GM18499 (cell line): ENCODE data around the gene SLC45A3.
"Not testable (repeated sequence)": the region's sequence is repeated elsewhere in the genome, so short reads cannot be mapped to it uniquely, and the experiment has no call there.

Experiments used
- ATAC-seq: cut with Tn5 transposase; IDR thresholded peaks from one replicate; pipeline ENCODE4 v1.9.1; 2021; ENCODE audit warnings: moderate number of reproducible peaks; ENCODE audit not compliant: insufficient read depth, unreplicated experiment

Gene SLC45A3, protein sequence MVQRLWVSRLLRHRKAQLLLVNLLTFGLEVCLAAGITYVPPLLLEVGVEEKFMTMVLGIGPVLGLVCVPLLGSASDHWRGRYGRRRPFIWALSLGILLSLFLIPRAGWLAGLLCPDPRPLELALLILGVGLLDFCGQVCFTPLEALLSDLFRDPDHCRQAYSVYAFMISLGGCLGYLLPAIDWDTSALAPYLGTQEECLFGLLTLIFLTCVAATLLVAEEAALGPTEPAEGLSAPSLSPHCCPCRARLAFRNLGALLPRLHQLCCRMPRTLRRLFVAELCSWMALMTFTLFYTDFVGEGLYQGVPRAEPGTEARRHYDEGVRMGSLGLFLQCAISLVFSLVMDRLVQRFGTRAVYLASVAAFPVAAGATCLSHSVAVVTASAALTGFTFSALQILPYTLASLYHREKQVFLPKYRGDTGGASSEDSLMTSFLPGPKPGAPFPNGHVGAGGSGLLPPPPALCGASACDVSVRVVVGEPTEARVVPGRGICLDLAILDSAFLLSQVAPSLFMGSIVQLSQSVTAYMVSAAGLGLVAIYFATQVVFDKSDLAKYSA

DNA sequence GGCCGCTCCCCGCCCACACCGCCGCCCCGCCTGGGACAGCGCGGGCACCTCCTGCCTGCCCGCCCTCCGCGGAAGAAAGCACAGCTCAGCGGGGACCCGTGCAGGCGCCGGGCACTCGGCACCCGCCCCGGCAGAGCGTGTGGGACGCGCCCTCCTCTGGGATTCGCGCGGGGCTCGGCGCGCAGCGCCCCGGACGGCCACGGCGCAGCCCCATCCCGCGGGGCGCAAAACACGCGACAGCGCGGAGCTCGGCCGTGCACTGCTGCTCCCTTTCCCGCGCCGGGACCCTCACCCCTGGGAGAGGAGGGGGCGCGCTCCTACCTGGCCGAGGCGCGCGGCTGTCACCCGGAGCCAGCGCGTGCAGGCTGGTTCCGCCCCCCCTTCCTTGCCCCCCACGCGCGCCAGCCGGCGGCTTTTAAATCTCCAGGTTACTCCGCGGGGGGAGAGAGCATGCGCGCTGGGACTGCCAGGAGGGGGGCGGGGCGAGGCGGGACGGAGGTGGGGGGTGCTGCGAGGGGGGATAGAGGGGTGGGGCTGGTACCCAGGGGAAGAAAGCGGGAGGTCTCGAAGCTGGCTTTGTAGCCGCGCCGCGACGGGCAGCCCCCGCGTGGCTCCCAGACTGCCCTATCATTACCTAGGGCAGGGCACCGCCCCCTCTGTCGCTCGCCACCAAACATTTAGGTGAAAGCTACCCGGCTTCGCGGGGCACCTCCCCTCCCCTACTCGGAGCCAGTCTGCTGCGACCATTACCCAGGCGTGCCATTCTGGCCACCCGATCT, at the start of gene SLC45A3:
SLC45A3 (minus strand) TSS at position 437 of the 779 bp plus-strand sequence. CDS start 15,853 bp downstream, outside the sequence.
- ATAC-seq, result no peak

DNA sequence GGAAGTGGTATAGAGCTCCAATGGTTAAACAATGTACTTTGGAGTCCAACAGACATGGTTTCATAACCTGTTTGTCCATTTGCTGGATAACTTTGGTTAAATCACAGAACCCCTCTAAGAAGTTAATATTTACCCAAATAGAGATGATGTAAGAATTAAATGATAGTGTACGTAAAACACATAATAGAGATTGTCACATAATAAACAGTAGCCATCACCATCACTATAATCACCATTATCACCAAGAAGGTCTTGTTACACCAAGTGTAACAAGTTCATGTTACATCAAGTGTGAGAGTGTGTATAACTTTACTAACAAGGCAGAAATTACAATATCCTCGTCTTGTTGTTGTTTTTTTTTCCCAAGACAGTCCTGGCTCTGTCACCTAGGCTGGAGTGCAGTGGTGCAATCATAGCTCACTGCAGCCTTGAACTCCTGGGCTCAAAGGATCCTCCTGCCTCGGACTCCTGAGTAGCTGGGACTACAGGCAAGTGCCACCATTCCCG, 46.4 kb upstream of the SLC45A3 start:
- ATAC-seq, result no peak

DNA sequence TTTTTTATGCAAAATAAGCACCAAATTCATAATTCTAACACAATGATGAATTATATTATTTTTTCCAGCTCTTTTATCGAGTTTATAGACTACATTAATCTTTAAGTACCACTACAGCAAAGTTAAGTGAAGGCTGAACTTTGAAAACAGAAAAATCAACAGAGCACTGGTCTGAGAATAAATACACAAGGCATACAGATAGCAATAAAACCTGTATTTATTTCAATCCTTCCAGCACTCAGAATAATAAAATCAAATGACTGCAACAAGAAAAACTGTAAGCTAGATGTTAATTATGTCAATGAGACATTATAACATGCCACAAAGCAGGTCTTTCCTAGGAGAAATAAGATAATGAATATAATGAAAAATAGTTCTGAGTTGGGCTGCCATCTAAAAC, 45.2 kb upstream of the SLC45A3 start:
- ATAC-seq, result no peak

DNA sequence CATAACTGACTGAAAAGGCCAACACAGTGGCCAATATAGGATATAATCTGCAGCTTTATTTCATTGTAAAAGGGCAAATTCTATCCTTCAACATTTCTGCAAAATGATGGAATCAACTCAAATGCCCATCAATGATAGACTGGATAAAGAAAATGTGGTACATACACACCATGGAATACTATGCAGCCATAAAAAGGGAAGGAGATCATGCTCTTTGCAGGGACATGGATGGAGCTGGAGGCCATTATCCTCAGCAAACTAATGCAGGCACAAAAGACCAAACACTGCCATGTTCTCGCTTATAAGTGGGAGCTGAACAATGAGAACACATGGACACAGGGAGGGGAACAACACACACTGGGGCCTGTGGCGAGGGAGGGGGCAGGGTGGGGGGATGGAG, 40.4 kb upstream of the SLC45A3 start:
- ATAC-seq, result not testable (repeated sequence)

DNA sequence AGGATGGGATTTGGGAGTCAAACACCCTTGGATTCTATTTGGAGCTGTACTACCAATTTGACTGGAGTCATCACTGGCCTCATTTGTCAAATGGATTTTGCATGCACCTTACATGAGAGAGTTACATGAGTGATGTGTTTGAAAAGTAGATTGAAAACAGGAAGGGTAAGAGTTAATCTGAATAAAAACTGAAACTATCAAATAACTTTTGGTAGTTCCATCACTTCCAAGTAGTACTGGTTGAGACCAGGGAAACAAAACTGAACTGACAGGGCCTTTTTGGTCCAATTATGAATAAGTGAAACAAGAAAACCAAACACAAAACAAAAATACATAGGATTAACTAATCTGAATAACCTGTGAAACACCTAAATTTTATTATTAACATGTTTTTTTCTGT, 39.5 kb upstream of the SLC45A3 start:
- ATAC-seq, result no peak

DNA sequence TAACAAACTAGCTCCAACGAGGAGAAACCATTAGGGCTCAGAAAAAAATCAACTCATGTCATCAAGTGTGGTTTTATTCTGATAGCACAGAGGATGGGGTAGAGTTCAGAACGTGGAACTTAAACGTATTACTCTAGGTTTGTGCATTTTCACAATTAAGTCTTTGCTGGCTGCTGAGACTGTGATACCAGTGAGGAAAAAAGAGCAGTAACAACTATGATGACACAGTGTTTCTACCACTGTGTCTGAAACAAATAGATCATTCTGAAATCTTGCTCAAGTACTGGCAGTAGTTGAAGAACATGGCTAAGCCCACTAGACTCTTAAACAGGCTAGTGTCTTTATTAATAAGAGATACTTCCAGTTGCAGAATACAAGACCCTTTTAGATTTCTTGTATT, 38.7 kb upstream of the SLC45A3 start:
- no peak for ATAC-seq

DNA sequence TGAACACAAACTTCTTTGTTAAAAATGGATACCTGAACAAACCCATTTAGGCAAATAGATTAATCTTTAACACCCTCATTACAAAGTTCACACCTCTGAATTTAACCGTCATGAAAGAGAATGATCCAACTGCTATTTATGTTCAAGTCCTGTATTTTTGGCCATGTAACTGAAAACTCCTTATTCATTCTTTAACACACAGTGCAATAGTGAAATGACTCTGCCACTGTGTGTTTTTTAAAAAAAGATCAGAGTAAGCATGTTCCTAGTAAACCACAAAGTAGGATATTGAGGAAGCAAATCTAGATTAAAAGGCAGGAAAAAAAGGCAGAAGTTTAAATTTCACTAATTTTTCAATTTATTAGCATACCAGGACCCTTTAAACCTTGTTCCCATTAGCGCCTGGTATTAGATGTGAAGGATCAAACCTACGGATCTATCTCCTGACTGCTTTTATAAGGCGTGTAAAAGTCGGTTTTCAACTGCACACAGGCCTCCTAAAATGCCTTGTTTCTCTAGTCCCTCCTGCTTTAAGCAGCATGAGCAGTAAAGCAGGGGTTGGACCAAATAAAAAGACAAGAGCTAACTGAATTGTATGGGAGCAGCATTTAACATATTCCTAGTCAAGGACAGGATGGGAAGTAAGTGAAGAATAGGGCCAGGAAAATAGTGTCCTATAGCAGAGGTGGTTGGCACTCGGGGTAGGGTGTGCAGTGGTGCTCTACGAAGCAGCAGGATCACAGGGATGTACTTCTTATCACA, 36.2 kb upstream of the SLC45A3 start:
- ATAC-seq, result no peak

DNA sequence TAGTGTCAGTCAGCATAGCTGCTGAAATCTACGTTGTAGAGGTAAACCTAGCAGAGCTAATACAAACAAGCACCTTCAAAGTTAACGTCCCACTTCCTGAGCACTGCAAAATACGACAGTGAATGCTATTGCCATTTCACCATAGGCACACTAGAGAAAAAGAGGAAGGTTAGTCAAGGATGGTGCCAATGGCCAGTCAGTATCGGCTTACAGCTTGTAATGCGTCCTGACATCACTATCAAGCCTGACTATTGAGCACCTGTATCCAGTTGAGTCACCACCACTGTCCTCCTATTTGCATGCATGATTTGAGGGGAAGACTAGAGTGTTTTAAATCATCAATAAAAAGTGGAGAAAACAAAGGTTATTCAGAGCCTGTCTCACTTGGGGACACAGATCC, 35.3 kb upstream of the SLC45A3 start:
- no peak for ATAC-seq

DNA sequence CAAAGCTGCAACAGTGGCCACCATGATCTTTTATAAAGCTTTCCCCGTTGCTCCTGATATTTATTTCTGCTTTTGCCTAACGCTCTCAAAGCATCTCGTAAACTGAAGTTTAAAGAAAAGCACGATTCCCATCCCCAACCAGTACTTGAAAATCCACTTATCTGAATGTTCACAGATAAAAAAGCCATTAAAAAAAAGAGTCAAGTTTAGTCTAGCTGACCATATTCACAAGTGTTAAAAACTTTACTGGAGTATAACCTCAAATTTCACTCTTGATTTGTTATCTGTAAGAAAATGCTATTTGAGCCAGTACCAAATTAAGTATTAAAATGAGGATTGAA, 34.6 kb upstream of the SLC45A3 start:
- no peak for ATAC-seq

DNA sequence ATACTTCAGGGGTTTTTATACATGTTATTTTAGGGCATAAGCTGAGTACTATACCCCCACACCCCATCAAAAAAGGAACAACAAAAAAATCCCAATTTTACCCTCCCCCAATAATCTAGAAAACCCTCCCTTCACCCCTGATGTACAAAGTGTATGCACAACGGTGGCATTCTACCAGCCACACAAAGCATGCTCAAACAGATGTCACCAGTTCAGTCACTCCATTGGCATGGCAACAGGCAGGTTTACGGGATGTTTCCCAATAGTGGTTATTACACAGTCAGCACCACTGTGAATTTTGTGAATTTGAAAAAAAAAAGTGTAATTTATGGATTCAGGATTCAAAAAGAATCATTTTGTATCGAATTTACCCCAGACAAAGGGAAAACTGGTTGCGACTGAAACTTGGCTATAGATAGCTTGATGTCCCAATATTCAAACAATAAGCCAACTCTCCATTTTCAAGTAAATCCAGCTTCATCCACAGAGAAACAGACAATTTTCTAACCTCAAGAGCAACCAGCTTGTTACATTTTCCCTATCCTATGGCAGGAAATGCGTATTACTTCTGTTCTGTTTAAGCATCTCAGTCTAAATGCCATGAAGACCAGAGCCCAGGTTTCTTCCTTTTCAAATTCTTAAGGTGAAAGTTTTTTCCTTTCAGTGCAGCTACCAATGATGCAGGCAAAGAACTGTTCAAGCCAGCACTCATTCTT, 34.0 kb upstream of the SLC45A3 start:
- no peak for ATAC-seq

DNA sequence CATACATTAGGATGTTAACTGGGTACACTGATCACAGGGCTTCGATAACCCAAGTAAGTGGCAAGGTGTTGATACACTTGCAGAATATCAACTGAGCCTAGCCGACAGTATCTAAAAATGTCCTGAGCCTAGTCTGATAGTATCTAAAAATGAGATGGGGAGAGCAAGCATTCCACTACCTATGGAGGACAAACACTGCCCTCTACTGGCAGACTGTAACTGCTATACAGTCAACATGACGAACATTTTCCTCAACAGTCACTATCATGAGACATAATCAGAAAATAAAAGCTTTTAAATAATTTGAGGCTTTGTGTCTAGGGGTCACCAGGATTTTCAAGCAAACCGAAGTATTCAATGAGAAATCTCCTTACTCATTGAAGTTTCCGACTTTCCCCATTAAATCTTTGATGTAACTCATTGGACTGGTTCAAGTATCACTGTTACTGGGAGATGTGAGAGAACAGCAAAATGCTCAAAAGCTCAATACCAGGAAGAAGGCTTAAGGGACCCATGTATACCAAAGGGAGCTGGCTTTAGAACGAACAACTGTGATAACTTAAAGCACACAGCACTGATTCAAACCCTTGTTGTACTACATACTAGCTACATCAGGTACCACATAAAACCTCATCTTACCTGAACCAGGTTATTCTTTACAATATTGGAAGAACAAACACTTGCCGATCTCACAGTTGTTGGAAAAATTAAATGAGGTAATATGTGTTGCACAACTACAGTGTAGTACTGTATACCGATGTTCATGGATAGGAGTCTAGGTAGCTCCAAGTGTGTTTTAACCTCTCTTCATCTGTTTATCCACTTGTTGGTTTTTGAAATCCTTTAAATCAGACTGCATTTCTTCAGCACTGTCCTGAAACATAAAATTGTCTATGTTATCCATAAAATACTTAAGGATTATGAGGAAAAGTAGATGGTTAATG, 31.1 kb upstream of the SLC45A3 start:
- no peak for ATAC-seq

DNA sequence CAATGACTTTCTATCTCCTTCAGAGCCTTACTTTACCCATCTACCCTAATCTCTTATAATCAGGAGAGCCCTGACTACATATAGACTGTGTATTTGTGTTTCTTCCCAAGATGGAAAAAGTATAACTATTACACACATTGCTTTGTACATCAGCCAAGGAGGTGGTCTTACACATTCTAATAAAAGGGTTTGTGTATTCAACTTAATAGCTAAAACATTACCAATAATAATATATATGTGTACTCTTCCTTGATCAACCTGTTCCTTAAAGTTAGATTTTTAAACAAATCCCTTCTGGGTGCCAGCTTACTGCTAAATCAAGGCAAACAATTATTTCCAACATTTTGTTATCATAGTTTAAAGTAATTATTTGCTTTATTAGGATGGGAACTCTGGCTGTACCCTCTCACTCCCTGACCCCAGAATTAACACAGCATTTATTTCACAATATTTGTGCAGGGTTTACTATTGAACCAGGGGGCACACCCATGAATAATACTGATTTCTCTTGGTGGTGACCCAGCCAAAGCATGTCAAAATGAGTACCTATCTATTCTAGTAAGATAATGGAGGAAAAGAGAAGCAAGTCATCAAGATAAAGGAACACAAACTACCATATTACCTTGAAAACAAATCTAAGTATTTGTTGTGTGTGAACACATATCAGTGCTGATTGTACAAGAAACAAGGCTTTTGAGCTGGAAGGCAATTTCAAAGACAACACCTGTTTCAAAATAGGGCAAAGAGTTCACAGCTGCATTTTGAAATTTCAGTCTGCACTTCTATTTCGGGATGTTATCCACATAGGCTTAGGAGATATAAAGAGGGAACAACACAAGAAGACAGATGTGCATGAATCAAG, 30.1 kb upstream of the SLC45A3 start:
- ATAC-seq, result no peak

DNA sequence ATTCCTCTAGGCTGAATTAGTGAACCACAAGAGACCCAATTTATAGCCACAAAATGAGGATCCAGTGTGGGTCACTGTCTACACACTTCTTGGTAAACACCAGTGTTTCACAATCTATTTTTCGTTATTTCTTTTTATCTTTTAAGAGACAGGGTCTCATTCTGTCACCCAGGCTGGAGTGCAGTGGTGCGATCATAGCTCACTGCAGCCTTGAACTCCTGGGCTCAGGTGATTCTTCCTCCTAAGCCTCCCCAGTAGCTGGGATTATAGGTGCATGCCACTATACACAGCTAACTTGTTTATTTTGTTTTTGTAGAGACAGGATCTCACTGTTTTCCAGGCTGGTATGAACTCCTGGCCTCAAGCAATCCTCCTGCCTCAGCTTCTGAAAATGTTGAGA, 29.3 kb upstream of the SLC45A3 start:
- no peak for ATAC-seq

DNA sequence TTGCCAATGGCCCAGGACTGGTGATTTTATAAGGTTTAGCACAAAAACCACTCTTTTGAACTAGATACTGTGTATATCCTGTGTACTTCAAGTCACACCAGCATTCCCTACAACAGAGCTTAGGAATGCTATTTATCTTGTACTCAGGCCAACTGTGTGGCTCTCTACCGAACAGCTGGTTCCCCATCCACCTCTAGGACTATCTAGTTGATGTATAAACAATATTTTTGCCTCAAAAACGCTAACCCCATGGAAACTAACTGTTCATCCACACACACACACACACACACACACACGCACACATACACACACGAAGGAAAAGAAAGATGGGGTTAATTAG, 28.7 kb upstream of the SLC45A3 start:
- no peak for ATAC-seq

DNA sequence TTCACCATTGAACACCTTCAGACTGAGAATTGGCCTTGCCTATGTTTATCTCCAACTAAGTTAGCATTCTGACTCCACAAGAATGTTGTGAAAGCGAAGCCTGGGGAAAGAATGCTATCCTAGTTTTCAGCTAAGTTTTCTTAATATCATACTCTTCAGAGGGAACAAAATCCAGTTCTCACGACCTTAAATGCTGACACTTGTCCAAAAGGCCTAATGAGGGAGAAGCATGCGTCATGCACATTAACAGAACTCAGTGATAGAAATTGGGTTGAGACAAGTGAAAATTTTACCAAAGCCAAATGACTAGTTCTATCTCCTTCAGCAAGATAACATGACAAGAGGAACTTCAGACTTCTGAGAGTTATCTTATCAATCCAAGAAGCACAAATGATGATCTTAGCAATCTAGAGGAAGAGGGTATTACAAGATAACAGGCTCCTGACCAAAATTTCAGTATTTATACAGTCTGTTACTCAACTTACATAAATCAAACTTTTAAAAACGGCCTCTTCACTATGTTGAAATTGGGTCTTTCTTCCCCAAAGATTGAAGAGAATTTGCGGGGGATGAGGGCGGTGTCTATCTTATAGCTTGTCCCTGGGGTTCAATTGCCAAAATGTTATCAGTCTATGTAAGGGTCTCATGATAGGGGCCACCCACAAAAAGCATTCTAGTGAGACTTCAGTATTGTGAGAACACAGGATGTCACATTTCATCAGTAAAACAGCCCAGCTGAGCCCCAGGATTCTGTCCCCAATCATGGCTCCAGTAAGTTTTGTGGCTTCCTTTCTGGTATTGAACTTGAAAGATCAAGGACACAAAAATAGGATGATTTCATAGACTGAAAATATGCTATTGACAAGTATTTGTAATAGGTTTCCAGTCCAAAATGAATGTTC, 26.5 kb upstream of the SLC45A3 start:
- ATAC-seq, result no peak

DNA sequence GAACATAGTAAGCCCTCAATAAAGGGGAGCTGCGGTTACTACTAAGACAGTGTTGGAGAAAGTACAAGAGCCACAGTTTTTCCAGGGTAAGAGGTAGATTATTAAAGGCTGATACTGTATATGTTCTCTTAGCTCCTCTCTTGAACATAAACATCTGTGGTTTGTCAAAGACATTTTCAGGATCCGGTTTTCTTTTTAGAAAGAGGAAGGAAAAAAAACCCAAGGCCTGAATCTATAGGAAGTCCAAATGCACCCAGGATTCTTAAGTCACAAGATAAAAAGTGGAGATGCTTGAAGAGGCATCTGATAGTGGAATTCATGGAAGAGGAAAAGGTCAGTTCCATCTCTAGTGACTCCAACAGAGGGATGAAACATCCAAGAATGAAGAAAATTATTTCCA, 24.6 kb upstream of the SLC45A3 start:
- no peak for ATAC-seq

DNA sequence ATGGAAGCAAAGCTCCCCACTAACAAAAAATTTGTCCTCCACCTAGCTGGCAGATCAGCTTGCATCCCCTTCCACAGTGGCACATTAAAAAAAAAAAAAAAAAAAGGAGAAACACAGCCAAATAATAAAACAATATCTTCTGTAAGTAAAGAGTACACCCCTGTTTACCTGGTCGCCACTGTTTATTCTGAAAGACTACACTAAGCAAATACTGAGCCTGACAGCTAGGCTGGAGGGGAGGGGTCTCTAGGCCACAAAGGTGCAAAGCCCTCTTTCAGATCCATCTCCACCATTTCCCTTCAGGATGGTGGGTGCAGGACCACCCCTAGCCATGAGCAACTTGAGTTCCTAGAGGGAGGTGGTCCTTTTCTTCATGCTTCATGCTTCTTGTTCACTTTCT, 22.8 kb upstream of the SLC45A3 start:
- no peak for ATAC-seq
